ENCODE measurements around the gene MUC3A. TPM values are rescaled to one million over a fixed set of nuclear protein-coding genes. Genes with fewer than 3 reads are reported as not detected.

MUC3A gene
- total RNA-seq, 4 donors from 2014 or later = 0.31 TPM; not detected in 3

DNA sequence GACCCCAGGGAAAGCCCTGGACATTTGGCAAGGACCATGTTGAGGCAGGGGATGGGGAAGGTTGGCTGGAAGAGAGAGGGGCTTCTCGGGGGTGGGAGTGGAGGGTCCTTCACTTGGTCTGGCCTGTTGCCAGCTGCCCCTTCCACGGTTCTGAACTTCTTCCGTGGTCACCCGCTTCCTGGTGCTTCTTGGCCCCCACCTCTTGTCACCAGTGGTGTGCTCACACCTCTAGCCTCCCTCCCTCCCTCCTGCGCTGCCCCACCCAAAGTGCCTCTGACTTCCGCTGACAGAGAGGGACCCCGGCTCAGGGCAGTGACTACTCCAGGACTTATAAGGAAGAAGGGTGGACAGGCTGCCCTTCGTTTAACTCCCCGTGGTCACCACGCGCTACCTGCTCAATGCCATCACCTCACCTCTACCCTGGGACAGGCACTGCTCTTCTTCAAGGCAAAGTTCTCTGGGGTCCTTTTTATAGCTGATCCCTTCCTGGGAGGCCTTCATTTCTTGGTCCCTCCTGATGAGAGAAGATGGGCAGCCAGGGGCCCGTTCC is 19.8 kb downstream of the MUC3A start, which contains the start of gene MUC12:
Gene MUC12 (plus strand): TSS at position 500 of the 550 bp plus-strand sequence. CDS start 58 bp downstream, outside the sequence.
- no peak for ATAC-seq
- peaks cover 0 to 19% (median 11%) of the 10 kb centered on the region in 3 donors for H3K4me1 ChIP-seq
- no peaks in the 10 kb centered on the region for H3K9me3 ChIP-seq
- TF ChIP-seq POLR2AphosphoS5 (IDR thresholded peaks at IDR 0.05) (no peak), EP300 (IDR thresholded peaks at IDR 0.05) (no peak), POLR2A (IDR thresholded peaks at IDR 0.05) (no peak)
- TF ChIP-seq, protein P1, sequence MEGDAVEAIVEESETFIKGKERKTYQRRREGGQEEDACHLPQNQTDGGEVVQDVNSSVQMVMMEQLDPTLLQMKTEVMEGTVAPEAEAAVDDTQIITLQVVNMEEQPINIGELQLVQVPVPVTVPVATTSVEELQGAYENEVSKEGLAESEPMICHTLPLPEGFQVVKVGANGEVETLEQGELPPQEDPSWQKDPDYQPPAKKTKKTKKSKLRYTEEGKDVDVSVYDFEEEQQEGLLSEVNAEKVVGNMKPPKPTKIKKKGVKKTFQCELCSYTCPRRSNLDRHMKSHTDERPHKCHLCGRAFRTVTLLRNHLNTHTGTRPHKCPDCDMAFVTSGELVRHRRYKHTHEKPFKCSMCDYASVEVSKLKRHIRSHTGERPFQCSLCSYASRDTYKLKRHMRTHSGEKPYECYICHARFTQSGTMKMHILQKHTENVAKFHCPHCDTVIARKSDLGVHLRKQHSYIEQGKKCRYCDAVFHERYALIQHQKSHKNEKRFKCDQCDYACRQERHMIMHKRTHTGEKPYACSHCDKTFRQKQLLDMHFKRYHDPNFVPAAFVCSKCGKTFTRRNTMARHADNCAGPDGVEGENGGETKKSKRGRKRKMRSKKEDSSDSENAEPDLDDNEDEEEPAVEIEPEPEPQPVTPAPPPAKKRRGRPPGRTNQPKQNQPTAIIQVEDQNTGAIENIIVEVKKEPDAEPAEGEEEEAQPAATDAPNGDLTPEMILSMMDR (IDR thresholded peaks at IDR 0.05) = no peak
- no peak within 1 kb of the TSS for H3K27ac ChIP-seq
- peaks cover 80% of the 10 kb centered on the region for H3K27me3 ChIP-seq
- 4 to 47% methylated on average over 5 to 9 of the region's 12 CpGs for WGBS, 2 donors (ENCODE audit: low coverage in 1 of 2)
- no peak within 1 kb of the TSS for H3K4me3 ChIP-seq
- no peaks in the 10 kb centered on the region for H3K36me3 ChIP-seq

DNA sequence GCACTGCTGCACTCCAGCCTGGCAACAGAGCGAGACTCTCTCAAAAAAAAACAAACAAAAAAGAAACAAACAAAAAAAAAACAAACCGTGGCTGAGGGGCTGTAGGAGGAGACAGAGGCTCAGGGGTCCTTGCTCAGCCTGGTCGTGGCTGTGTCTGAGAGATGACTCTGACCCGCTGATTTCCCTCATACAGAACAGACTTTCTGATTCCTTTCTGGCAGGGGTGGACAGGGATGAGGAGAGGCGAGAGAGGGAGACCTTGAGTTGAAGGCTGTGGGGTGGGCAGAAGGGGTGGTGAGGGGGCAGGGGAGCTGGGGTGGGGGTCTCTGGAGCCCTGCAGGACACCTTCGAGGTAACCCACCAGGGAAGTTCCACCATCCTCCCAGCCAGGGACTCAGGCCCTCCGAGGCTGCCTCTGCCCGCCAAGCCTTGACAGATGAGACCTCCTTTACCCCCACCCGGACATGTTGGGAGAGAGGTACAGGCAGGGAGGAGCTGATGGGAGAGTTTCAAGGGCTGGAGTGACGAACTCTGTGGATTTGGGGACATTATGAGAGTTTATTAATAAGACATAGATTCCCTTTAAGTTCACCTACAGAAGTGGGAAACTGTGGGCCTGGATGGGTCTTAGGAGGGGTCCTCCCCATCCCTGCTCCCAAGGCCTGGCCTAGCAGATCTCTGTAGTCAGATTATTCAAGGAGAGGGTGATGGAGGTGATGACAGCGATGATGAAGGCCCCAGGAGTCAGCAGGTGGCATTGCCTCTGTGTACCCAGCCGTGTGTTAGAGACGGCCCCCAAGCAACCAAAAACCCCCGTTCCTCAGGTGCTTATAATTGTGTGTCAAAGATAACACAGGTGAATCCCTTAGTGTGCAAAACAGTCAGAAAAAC is 22.0 kb downstream of the MUC3A start:
- H3K27ac ChIP-seq = no peak overlapping the region
- WGBS, 2 donors (ENCODE audit: low coverage in 1 of 2) = 39 to 50% methylated on average over 8 to 11 of the region's 14 CpGs
- ATAC-seq = no peak
- no peaks in the 10 kb centered on the region for H3K36me3 ChIP-seq
- no peak for TF ChIP-seq POLR2A (IDR thresholded peaks at IDR 0.05)
- no peak for TF ChIP-seq POLR2AphosphoS5 (IDR thresholded peaks at IDR 0.05)
- TF ChIP-seq, protein P1 (IDR thresholded peaks at IDR 0.05) = no peak
- no peak for TF ChIP-seq EP300 (IDR thresholded peaks at IDR 0.05)
- H3K27me3 ChIP-seq = peaks cover 74% of the 10 kb centered on the region
- H3K4me1 ChIP-seq = peaks cover 0 to 6% (median 1%) of the 10 kb centered on the region in 3 donors
- H3K9me3 ChIP-seq = peaks cover 0 to 7% (median 0%) of the 10 kb centered on the region in 3 donors
- no peak overlapping the region for H3K4me3 ChIP-seq

DNA sequence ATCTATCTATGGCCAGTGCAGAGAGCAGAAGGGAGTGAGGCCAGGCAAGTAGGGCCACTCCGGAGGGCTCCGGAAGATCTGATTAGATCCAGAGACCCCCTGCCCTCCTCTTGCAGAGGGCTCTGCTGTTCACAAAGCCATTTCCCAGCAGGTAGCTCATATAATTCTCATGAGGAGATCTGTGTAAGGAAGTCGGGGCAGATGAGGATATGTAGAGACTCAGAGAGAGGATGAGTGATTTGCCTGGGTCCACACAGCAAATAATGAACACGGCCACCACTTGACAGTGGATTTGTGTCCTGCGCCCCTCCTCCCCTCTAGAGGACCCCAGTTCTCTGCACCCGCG is 22.6 kb downstream of the MUC3A start:
- TF ChIP-seq, protein P1 (IDR thresholded peaks at IDR 0.05) = no peak
- no peak for TF ChIP-seq POLR2A (IDR thresholded peaks at IDR 0.05)
- no peak for TF ChIP-seq POLR2AphosphoS5 (IDR thresholded peaks at IDR 0.05)
- no peak overlapping the region for H3K27ac ChIP-seq
- no peaks in the 10 kb centered on the region for H3K4me1 ChIP-seq
- no peaks in the 10 kb centered on the region for H3K36me3 ChIP-seq
- peaks cover 70% of the 10 kb centered on the region for H3K27me3 ChIP-seq
- H3K4me3 ChIP-seq = no peak overlapping the region
- no peak for ATAC-seq
- peaks cover 0 to 7% (median 0%) of the 10 kb centered on the region in 3 donors for H3K9me3 ChIP-seq
- WGBS, 2 donors (ENCODE audit: low coverage in 1 of 2) = 37 to 47% methylated on average over 5 to 7 of the region's 7 CpGs

DNA sequence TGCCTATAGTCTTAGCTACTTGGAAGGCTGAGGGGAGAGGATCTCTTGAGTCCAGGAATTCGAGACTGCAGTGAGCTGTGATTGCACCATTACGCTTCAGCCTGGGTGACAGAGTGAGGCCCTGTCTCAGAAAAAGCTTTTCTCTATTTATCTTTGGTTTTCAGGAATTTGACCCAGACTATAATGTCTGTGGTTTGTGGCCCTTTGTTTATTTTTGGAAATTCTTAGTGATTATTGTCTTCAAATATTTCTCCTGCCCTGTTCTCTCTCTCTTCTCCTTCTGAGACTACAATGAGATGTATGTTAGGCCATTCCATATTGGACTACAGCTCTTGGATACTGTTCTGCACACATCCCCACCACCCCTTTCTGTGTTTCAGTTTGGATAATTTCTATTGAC is 24.7 kb downstream of the MUC3A start:
- H3K4me3 ChIP-seq = no peak overlapping the region
- ATAC-seq = no peak
- H3K9me3 ChIP-seq = peaks cover 0 to 7% (median 0%) of the 10 kb centered on the region in 3 donors
- no peaks in the 10 kb centered on the region for H3K36me3 ChIP-seq
- no peaks in the 10 kb centered on the region for H3K4me1 ChIP-seq
- peaks cover 54% of the 10 kb centered on the region for H3K27me3 ChIP-seq
- TF ChIP-seq POLR2A (IDR thresholded peaks at IDR 0.05) = no peak
- TF ChIP-seq, protein P1 (IDR thresholded peaks at IDR 0.05) = no peak
- H3K27ac ChIP-seq = no peak overlapping the region
- WGBS, 2 donors (ENCODE audit: low coverage in 1 of 2) = 60 to 85% methylated on average over 2 of the region's 2 CpGs
